ENCODE data around the gene GPD1.
"Not testable (repeated sequence)": the region's sequence is repeated elsewhere in the genome, so short reads cannot be mapped to it uniquely, and the experiment has no call there.

The GPD1 gene

DNA sequence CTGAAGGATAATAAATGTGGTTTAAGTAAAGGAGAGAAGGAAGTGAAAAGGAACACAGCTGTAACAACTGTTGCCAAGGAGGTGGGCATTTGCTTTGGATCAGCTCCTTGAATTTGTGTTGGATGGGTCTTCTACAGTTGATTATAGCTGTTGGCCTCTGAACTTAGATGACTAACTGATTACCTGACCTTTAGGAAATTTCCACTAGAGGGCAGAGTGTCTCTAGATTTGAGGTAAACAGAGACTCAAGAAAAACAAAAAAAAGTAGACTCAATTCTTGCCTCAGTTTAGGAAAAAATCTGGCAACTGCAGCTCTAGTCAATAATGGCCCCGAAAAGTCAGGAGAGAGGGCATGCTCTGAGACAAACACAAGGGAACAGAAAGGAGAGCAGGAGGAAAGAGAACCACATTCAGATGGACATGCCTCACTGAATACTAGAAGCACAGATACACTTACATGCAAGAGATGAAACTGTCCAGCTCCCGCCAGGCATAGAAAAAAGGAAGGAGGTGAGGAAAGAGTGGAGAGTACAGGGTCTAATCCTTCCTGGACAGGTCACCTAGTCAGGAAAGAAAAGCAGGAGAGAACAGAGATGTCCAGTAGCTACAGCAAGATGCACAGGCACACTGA lies 28.8 kb downstream of the GPD1 start:
- ATAC-seq: no peak

DNA sequence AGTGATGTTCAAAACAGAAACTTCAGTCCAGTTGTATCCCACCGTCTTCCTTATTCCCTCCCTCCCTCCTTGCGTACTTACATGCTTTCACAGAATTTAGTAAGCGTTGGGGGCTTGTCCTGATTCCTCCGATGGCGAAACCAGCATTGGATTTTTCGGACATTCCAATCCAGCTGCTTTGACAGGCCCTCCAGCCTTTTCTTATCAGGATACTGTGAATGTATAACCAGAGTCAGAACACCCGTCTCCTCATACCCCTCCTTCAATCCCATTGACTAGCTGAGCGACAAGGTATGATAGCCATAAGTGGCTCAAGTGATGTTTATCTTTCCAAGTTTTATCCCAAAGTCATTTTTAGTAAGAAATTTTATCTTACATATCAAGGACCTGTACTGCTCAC lies 39.2 kb downstream of the GPD1 start:
- ATAC-seq: no peak

DNA sequence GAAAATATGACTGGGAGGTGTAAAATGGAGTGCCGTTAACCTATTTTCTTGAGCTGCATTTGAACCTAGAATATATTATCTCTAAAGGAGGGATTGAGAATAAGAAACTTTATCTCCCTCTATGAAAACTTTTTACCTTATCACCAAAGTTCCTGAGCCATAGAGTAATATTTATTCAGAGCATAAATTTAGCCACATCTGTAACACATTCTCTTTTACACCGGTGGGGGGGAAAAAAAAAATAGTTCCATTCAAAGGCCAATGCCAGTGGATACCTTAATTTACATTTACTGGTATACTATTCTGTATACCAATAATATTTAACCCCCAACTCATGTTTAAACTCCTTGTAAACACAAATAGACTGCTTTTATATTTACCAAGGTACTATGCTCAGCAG lies 41.6 kb downstream of the GPD1 start:
- ATAC-seq: no peak

DNA sequence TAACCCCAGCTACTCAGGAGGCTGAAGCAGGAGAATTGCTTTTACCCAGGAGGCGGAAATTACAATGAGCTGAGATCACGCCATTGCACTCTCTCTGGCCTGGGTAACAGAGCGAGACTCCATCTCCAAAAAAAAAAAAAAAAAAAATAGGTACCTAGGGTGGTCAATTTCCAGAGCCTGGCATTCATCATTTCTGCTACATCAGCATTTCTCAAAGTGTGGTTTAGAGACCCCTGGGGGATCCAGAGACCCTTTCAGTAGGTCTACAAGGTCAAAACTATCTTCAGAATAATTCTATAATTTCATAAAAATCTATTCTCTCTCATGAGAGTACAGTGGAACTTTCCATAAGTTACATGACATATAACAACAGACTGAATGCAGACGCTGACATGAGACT lies 43.5 kb downstream of the GPD1 start:
- no peak for ATAC-seq

DNA sequence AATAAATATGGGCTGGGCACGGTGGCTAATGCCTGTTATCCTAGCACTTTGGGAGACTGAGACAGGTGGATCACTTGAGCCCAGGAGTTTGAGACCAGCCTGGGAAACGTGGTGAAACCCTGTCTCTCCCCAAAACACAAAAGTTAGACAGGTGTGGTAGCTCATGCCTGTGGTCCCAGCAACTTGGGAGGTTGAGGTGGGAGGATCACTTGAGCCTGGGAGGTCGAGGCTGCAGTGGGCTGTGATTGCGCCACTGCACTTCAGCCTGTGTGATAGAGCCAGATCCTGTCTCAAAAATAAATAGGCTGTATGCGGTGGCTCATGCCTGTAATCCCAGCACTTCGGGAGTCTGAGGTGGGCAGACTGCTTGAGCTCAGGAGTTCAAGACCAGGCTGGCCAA lies 44.2 kb downstream of the GPD1 start:
- not testable (repeated sequence) for ATAC-seq

DNA sequence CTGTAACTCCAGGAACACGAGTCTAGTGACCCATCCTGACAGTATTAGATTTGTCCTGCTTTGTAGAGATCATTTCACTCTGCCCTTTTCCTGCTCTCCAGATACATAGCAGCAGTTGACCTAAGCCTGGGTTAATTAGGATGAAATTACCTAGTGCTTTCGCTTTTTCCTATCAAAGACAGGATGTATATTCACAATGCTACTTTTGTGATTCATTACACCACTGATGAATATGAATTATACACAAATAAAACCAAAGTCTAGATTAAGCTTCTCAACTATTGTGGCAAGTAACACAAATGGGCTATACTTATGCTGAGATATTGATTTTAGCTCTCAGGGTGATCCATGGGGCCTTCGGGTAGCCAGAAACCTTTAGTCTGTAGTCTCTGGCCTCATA lies 45.5 kb downstream of the GPD1 start:
- peak in 1 of 2 donors; percentile 45 for ATAC-seq

DNA sequence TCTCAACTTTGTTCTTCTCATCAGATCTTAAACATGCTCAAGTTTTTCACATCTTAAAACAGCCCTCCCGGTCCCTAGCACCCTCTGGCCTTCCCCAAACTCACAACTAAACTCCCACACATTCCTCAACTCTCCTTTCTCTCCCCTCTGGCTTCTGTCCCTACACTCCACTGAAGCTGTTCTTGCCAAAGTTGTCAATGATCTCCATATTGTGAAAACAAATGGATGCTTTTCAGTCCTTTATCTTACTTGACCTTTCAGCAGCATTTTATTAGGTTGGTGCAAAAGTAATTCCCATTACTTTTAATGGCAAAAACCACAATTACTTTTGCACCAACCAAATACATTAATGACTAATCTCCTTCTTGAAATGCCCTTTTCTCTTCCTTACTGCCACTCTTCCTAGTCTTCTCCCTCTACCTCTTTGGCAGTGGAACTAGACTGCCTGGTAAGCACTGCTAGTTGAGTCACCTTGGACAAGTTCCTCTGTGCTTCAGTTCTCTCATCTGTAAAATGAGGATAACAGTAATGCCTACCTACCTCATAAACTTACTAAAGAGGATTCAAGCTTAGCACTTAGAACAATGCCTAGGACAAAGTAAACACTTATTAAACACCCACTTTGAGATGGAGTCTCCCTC lies 47.4 kb downstream of the GPD1 start:
- no peak for ATAC-seq

DNA sequence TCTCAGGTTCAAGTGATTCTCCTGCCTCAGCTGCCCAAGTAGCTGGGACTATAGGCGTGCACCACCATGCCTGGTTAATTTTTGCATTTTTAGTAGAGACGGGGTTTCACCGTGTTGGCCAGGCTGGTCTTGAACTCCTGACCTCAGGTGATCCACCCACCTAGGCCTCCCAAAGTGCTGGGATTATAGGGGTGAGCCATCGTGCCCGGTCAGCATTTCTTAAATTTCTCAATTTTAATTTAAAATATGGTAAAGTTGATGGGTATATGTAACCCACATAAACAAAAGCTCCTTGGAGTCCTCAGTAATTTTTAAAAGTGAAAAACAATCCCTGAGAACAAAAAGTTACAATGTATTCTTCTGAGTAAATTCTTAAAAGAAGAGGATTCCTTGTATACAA lies 51.1 kb downstream of the GPD1 start:
- not testable (repeated sequence) for ATAC-seq

DNA sequence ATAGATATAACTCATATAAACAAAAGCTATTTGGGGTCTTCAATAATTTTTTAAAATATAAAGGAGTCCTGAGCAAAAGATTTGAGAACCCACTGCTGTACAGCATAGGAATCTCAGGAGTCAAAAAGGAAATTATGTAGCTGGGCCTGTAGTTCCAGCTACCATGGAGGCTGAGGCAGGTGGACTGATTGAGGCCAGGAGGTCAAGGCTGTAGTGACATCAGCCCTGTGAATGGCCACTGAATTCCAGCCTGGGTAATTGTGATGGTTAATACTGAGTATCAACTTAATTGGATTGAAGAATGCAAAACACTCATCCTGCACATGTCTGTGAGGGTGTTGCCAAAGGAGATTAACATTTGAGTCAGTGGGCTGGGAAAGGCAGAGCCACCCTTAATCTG lies 52.8 kb downstream of the GPD1 start:
- ATAC-seq: no peak

DNA sequence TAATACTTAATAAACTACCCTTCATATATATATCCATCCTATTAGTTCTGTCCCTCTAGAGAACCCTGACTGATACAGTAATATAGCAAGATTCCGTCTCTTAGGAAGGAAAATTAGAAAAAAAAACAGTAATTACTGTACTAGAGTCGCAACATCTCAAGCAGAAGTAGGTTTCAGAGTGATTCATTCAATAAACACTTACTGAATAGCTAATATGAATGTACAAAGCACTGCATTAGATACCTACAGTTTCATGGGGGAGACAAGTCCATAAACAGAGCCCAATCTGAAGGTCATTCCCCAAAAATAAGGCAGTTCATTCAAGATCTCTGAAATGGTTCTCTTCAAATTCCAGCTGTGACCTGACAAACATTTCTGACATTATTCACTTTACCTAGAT lies 53.5 kb downstream of the GPD1 start:
- ATAC-seq: peak in 1 of 2 donors; percentile 59

DNA sequence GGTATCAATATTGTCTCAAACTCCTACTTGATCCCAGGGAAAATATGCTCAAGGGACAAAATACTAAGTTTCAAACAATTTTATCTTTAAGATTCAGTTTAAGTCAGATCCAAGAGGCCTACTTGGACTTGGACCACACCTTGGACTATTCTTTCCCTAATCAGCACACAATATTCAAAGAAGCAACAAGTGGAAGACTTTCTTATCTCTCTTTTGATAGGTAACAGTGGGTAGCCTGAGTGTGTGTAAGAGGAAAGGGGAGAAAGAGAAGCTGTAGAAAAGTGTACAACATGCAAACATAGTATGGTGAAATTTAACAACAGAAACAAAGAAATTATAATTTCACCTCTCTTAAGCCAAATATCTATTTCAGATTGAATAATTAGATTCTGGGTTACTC lies 56.8 kb downstream of the GPD1 start:
- no peak for ATAC-seq

All from activated CD4-positive, CD25-positive, alpha-beta regulatory T cell treated with anti-CD3 and anti-CD28 coated beads, Interleukin-2, amount 50 U/mL, for 24 hours (primary cell).